GM06990 (cell line): ENCODE measurements around the gene KLHL29.

Experiments used
- DNase-seq: peaks from one replicate; pipeline ENCODE4 v3.0.0-alpha.2; 2011; ENCODE audit not compliant: insufficient read length; ENCODE audit errors: extremely low read depth
- H3K27me3 ChIP-seq: replicated peaks from 2 replicates; pipeline ENCODE4 v1.6.0; 2011; ENCODE audit warnings: low read length; ENCODE audit not compliant: control insufficient read depth, insufficient read depth
- H3K36me3 ChIP-seq: 2 replicates; pipeline ENCODE4 v1.5.1; 2011; ENCODE audit warnings: low read length; ENCODE audit not compliant: control insufficient read depth, insufficient read depth
- H3K4me3 ChIP-seq: replicated peaks from 2 replicates; pipeline ENCODE4 v1.5.1; 2011; ENCODE audit warnings: low read depth, mild to moderate bottlenecking, control low read depth, low read length
- TF ChIP-seq, protein P1 (sequence below): IDR thresholded peaks from 2 replicates; pipeline ENCODE4 v1.5.1; 2011; ENCODE audit warnings: low read length, control low read depth, mild to moderate bottlenecking, inconsistent platforms; ENCODE audit not compliant: insufficient read depth, poor library complexity, severe bottlenecking

Gene KLHL29

DNA sequence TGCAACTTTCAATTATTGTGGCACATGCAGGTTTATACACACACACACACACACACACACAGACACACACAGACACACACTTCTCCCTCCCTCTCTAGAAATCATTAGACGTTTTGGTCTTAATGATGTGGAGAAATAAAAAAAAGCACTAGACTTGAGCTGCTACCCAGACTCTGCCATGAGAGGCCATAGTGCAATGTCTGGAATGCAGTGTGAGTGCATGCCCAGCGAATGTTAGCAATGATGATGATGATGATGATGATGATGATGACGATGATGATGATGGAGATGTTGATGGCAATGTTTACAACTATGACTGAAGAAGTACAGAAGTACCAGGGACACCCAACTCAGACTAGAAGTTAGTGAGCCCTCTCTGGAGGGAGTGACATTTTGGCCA, 23.8 kb upstream of the KLHL29 start:
- DNase-seq: no peak
- TF ChIP-seq, protein P1, sequence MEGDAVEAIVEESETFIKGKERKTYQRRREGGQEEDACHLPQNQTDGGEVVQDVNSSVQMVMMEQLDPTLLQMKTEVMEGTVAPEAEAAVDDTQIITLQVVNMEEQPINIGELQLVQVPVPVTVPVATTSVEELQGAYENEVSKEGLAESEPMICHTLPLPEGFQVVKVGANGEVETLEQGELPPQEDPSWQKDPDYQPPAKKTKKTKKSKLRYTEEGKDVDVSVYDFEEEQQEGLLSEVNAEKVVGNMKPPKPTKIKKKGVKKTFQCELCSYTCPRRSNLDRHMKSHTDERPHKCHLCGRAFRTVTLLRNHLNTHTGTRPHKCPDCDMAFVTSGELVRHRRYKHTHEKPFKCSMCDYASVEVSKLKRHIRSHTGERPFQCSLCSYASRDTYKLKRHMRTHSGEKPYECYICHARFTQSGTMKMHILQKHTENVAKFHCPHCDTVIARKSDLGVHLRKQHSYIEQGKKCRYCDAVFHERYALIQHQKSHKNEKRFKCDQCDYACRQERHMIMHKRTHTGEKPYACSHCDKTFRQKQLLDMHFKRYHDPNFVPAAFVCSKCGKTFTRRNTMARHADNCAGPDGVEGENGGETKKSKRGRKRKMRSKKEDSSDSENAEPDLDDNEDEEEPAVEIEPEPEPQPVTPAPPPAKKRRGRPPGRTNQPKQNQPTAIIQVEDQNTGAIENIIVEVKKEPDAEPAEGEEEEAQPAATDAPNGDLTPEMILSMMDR: no peak
- Histone ChIP-seq H3K27me3 (no peaks in the 10 kb centered on the region), H3K4me3 (no peak overlapping the region), H3K36me3 (no peaks in the 10 kb centered on the region)

DNA sequence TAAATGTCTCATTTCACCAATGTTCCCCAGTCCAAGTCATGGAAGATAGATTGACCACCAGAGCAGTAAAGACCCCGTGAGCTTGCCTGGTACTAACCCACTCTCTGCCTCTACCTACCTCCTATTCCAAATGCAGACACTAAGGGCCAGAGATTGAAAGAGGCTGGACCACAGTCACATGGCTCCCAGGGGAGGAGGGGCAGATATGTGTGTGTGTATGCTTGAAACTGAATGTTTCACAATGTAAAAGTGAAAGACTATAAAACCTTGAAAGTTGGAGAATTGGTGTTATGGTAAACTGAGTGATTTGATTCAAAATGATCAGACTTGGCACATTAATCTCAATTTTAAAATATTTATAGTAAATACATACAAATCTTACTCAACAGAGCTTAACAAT, 21.7 kb upstream of the KLHL29 start:
- TF ChIP-seq, protein P1: no peak
- no peak for DNase-seq
- Histone ChIP-seq H3K27me3 (no peaks in the 10 kb centered on the region), H3K36me3 (no peaks in the 10 kb centered on the region), H3K4me3 (no peak overlapping the region)

DNA sequence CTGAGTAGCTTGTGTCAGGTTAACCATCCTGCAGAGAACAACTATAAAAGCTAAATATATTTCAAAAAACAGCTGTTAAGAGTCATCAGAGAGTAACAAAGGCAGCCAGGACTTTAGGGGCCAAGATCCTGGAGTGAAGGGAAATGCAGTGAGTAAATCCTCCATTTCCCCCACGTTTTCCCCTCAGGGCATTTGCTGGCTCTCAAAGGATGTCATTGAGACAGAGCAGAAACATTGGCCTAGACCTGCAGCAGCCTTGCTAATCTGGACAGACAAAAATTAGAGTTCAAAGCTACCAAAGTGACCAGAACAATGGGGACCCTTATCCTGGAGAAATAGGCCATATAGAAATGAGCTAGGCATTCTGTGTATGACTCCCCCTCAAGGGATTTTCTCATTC, 21.1 kb upstream of the KLHL29 start:
- TF ChIP-seq, protein P1: no peak
- no peak for DNase-seq
- Histone ChIP-seq H3K4me3 (no peak overlapping the region), H3K36me3 (no peaks in the 10 kb centered on the region), H3K27me3 (no peaks in the 10 kb centered on the region)

DNA sequence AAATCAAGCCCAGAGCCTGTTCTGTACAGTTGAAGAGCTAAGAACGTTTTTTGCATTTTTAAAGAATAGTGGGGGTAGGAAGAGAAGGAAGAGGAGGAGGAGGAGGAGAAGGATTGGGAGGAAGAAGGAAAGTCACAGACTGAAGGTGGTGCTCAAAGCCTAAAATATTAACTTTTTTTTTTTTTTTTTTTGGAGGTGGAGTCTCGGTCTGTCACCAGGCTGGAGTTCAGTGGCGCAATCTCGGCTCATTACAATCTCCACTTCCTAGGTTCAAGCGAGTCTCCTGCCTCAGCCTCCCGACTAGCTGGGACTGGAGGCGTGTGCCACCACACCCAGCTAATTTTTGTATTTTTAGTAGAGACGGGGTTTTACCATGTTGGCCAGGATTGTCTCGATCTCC, 18.3 kb upstream of the KLHL29 start:
- DNase-seq: no peak
- TF ChIP-seq, protein P1: no peak
- Histone ChIP-seq H3K27me3 (no peaks in the 10 kb centered on the region), H3K4me3 (no peak overlapping the region), H3K36me3 (no peaks in the 10 kb centered on the region)

DNA sequence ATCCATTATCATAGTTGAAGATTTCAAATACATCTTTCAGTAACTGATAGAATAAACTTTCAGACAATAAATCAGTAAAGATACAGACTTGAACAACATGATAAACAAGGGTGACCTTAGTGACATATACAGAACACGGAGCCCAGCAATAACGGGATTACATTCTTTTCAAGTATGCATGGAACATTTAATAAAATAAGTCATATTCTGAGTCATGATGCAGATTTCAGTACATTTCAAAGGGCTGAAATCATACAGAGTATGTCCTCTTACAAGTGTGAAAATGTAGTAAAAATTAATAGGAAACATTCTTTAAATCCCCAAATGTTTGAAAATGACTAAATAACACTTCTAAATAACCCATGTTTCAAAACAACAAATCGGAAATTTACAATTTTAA, 17.2 kb upstream of the KLHL29 start:
- Histone ChIP-seq H3K4me3 (no peak overlapping the region), H3K36me3 (no peaks in the 10 kb centered on the region), H3K27me3 (no peaks in the 10 kb centered on the region)
- no peak for DNase-seq
- TF ChIP-seq, protein P1: no peak

DNA sequence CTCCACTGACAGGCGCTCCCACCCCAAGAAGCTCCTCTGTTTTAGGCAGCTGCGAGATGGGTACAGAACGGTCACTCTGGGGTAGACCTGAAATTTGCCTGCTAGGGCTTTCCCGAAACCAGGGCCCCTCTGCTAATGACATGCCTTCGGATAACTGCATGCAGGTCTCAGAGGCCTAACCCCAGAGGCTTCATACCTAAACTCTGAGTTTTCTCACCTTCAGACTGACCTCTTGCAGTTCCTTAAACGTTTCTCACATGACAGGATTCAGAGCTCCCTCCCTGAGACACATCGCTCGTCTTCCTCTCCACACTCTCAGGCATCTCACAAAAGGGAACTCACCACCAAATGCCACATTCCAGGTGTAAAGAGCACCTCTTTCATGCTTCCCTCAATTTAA, 11.3 kb upstream of the KLHL29 start:
- no peaks in the 10 kb centered on the region for H3K36me3 ChIP-seq
- no peak for DNase-seq
- TF ChIP-seq, protein P1: no peak
- H3K27me3 ChIP-seq: no peaks in the 10 kb centered on the region
- no peak overlapping the region for H3K4me3 ChIP-seq
